OCI-LY3 (cell line): ENCODE data around the gene NBEAL2.

Experiments
- H2AFZ ChIP-seq: fragments of 200-600, 300-600 bp; shearing (Covaris generic); 2 replicates; pipeline ENCODE4 v1.6.0; 2014; ENCODE audit warnings: antibody characterized with exemption, low read depth, low read length
- H3K27ac ChIP-seq: fragments of 200-600, 300-600 bp; sonication (generic); 2 replicates; pipeline ENCODE4 v1.5.1; 2014; ENCODE audit warnings: mild to moderate bottlenecking, low read length, moderate library complexity, mixed read lengths
- H3K27me3 ChIP-seq: fragments of 200-600, 300-600 bp; sonication (generic); 2 replicates; pipeline ENCODE4 v1.6.1; 2014; ENCODE audit warnings: low read depth, low read length, mixed read lengths
- H3K36me3 ChIP-seq: fragments of 200-600, 300-600 bp; sonication (generic); replicated peaks from 2 replicates; pipeline ENCODE3; 2014; ENCODE audit warnings: low read depth, low read length, mixed read lengths
- H3K4me1 ChIP-seq: fragments of 300-600, 200-600 bp; sonication (generic); 2 replicates; pipeline ENCODE4 v1.6.1; 2014; ENCODE audit warnings: low read length, mixed read lengths
- H3K4me2 ChIP-seq: fragments of 200-600, 300-600 bp; sonication (generic); 2 replicates; pipeline ENCODE4 v1.6.1; 2014; ENCODE audit warnings: low read length, mixed read lengths
- H3K4me3 ChIP-seq: fragments of 300-600, 200-600 bp; sonication (generic); 2 replicates; pipeline ENCODE4 v1.5.1; 2014; ENCODE audit warnings: antibody characterized with exemption, mild to moderate bottlenecking, low read length, moderate library complexity
- H3K79me2 ChIP-seq: fragments of 300-600, 200-600 bp; shearing (Covaris generic); 2 replicates; pipeline ENCODE4 v1.6.1; 2014; ENCODE audit warnings: mild to moderate bottlenecking, low read length, mixed read lengths
- H3K9ac ChIP-seq: fragments of 300-600, 200-600 bp; shearing (Covaris generic); 2 replicates; pipeline ENCODE4 v1.6.0; 2014; ENCODE audit warnings: mild to moderate bottlenecking, low read length, moderate library complexity
- H3K9me3 ChIP-seq: fragments of 200-600, 300-600 bp; shearing (Covaris generic); 2 replicates; pipeline ENCODE4 v1.6.1; 2014; ENCODE audit warnings: low read length, mixed read lengths; ENCODE audit not compliant: insufficient read depth
- H4K20me1 ChIP-seq: fragments of 200-600, 300-600 bp; sonication (generic); 2 replicates; pipeline ENCODE4 v1.6.1; 2016; ENCODE audit warnings: low read length, mixed read lengths; ENCODE audit not compliant: insufficient read depth
- CTCF ChIP-seq: fragments of 200-600, 300-600 bp; sonication (generic); IDR thresholded peaks from 2 replicates; pipeline ENCODE4 v1.5.1; 2014; ENCODE audit warnings: antibody characterized with exemption, low read length, low read depth
- EZH2phosphoT487 ChIP-seq: fragments of 200-600 bp; shearing (Covaris generic); IDR thresholded peaks from 2 replicates; pipeline ENCODE4 v1.6.1; 2018; ENCODE audit warnings: antibody characterized with exemption, mixed run types, low read depth

NBEAL2 gene

DNA sequence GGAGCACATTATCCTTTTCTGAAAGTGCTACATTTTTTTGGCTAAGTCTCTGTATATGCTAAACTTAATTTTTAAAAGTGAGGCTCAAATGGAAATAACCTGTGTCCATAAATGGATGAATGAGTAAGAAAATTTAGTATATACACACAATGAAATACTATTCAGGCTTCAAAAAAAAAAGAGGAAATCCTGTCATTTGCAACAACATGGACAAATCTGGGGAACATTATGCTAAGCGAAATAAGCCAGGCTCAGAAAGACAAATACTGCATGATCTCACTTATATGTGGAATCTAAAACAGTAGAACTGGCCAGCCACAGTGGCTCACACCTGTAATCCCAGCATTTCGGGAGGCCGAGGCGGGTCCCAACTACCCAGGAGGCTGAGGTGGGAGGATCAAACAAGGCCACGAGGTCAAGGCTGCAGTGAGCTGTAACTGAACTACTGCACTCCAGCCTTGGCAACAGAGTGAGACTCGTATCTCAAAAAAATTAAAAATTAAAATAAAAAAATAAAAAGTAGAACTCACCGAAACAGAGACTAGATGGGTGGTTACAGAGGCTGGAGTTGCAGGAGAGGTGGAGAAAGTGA, 28.7 kb upstream of the NBEAL2 start:
- Histone ChIP-seq H3K9me3 (no peaks in the 10 kb centered on the region), H3K27ac (no peak overlapping the region), H3K4me3 (no peak overlapping the region), H3K9ac (no peak overlapping the region), H3K27me3 (no peaks in the 10 kb centered on the region), H3K4me2 (no peak overlapping the region), H2AFZ (no peak overlapping the region), H3K36me3 (peaks cover 36% of the 10 kb centered on the region), H4K20me1 (peaks cover 84% of the 10 kb centered on the region), H3K4me1 (peaks cover 73% of the 10 kb centered on the region), H3K79me2 (peaks cover 98% of the 10 kb centered on the region)
- TF ChIP-seq EZH2phosphoT487 (no peak), CTCF (no peak)

GRCh38 chr3:46952813-46953212, 26.7 kb upstream of the NBEAL2 start:
- peak overlapping the region; percentile 23; the same call in 1 of the 2 replicates for H3K4me3 ChIP-seq
- H3K79me2 ChIP-seq = peaks cover 98% of the 10 kb centered on the region
- 0 out of 2 replicates have a peak overlapping the region, but pooled peaks have one; percentile 43 for H3K9ac ChIP-seq
- H3K27me3 ChIP-seq = no peaks in the 10 kb centered on the region
- no peak for TF ChIP-seq CTCF
- TF ChIP-seq EZH2phosphoT487 = no peak
- peak overlapping the region; percentile 71 for H3K27ac ChIP-seq
- peak overlapping the region; percentile 63 for H3K4me2 ChIP-seq
- H3K4me1 ChIP-seq = peaks cover 76% of the 10 kb centered on the region
- peaks cover 16% of the 10 kb centered on the region for H3K36me3 ChIP-seq
- H4K20me1 ChIP-seq = peaks cover 89% of the 10 kb centered on the region
- H2AFZ ChIP-seq = no peak overlapping the region
- no peaks in the 10 kb centered on the region for H3K9me3 ChIP-seq

GRCh38 chr3:46953234-46954010, 26.0 kb upstream of the NBEAL2 start:
- Histone ChIP-seq H3K79me2 (peaks cover 98% of the 10 kb centered on the region), H3K9ac (peak overlapping the region; percentile 43), H3K4me2 (peak overlapping the region; percentile 63), H4K20me1 (peaks cover 88% of the 10 kb centered on the region), H3K27ac (peak overlapping the region; percentile 71), H3K4me1 (peaks cover 70% of the 10 kb centered on the region), H3K4me3 (peak overlapping the region; percentile 23), H3K9me3 (no peaks in the 10 kb centered on the region), H3K36me3 (peaks cover 11% of the 10 kb centered on the region), H3K27me3 (no peaks in the 10 kb centered on the region), H2AFZ (no peak overlapping the region)
- TF ChIP-seq CTCF (no peak), EZH2phosphoT487 (no peak)

DNA sequence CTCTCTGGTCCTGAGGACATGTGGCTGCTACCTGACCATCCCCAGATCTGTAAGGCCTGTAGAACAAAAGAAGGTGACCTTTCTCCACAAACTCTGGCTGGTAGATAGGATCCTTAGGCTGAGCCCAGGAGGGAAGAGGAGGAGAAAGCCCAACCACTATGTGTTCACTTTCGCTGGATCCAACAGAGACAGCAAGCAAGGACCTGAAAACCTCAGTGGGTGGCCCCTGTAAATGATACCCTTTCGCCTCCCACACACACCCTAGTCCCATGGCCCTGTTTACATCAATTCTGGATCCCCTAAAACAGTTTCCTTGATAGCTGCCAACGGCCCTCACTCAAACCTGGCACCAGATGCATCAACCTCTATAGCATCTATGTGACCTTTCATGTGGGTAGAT, 25.3 kb upstream of the NBEAL2 start:
- no peak overlapping the region for H2AFZ ChIP-seq
- H3K9me3 ChIP-seq = no peaks in the 10 kb centered on the region
- peak overlapping the region; percentile 43 for H3K9ac ChIP-seq
- peaks cover 15% of the 10 kb centered on the region for H3K36me3 ChIP-seq
- H3K27ac ChIP-seq = peak overlapping the region; percentile 71
- peaks cover 98% of the 10 kb centered on the region for H3K79me2 ChIP-seq
- peak overlapping the region; percentile 23 for H3K4me3 ChIP-seq
- no peaks in the 10 kb centered on the region for H3K27me3 ChIP-seq
- TF ChIP-seq CTCF (no peak), EZH2phosphoT487 (no peak)
- H3K4me2 ChIP-seq = peak overlapping the region; percentile 63
- H4K20me1 ChIP-seq = peaks cover 88% of the 10 kb centered on the region
- H3K4me1 ChIP-seq = peaks cover 63% of the 10 kb centered on the region
